Stomach (tissue), 9 donors: ENCODE data around the gene KCNV2. TPM values are rescaled to one million over a fixed set of nuclear protein-coding genes. Genes with fewer than 3 reads are reported as not detected.
"Not testable (repeated sequence)": the region's sequence is repeated elsewhere in the genome, so short reads cannot be mapped to it uniquely, and the experiment has no call there.

Experiments
- DNase-seq, 2 donors: peaks; one replicate each; pipeline versions ENCODE4 v3.0.0 to v3.0.0-alpha.2; 2013 to 2019
- H3K27ac ChIP-seq, 5 donors: fragments of 200-600 bp in 4 of 5; sonication (generic) in 4 of 5; one replicate each; pipeline ENCODE4 v1.5.1; 2013 to 2019; ENCODE audit warnings: mild to moderate bottlenecking in 1 of 5, moderate library complexity in 1 of 5
- H3K27me3 ChIP-seq, 3 donors: fragments of 200-600 bp; sonication (generic); one replicate each; pipeline ENCODE4 v1.5.1; 2017 to 2019; ENCODE audit warnings: mixed run types in 1 of 3
- H3K36me3 ChIP-seq, 4 donors: fragments of 200-600 bp; sonication (generic); 1 replicate in 3 of 4; 2 replicates in 1 of 4; pipeline ENCODE4 v1.5.1; 2016 to 2019
- H3K4me1 ChIP-seq, 4 donors: fragments of 200-600 bp; sonication (generic); one replicate each; pipeline ENCODE4 v1.5.1; 2016 to 2019
- H3K4me3 ChIP-seq, 4 donors: fragments of 200-600 bp; sonication (generic) in 3 of 4; one replicate each; pipeline ENCODE4 v1.5.1; 2016 to 2019; ENCODE audit warnings: mild to moderate bottlenecking in 1 of 4
- H3K9me3 ChIP-seq, 4 donors: fragments of 200-600 bp; sonication (generic); one replicate each; pipeline ENCODE4 v1.5.1; 2016 to 2019
- EP300 ChIP-seq: sonication (generic); formaldehyde crosslinking; IDR thresholded peaks from one replicate; pipeline ENCODE4 v1.6.1; 2017; ENCODE audit warnings: antibody characterized with exemption
- POLR2A ChIP-seq, 4 donors: fragments of 450-650 bp; IDR thresholded peaks; one replicate each; pipeline ENCODE4 v1.6.1; 2016; ENCODE audit warnings: antibody characterized with exemption in 4 of 4, control low read depth in 2 of 4, mild to moderate bottlenecking in 1 of 4, moderate library complexity in 1 of 4
- POLR2AphosphoS5 ChIP-seq, 3 donors: sonication (generic); formaldehyde crosslinking; IDR thresholded peaks; one replicate each; pipeline ENCODE4 v1.6.1; 2016; ENCODE audit warnings: antibody characterized with exemption in 3 of 3
- WGBS, 5 donors: extraction: QIAGEN DNeasy Blood & Tissue Kit in 3 of 5; methylation state at CpG; one replicate each; pipeline versions ENCODE4 v1.1.5 to v1.1.7; 2013 to 2018; 5-methylcytosine and 5-hydroxymethylcytosine counted together
- intact Hi-C: fragments of 100-400 bp; cut with DNase I; formaldehyde crosslinking; loops from one replicate; pipeline ENCODE4 v1.15.1; 2023; ENCODE audit warnings: low total_unique reads
- polyA plus RNA-seq, 3 donors: library from polyadenylated mRNA; stranded (reverse); fragments of 200-250 nt; gene quantifications; one replicate each; pipeline ENCODE4 v1.2.3, GENCODE V29; 2013
- total RNA-seq, 5 donors: library from RNA; depleted of rRNA; stranded (reverse); fragments of >200 nt; gene quantifications; one replicate each; pipeline versions ENCODE4 v1.1.0 to v1.2.3, GENCODE V29; 2014 to 2016
- TF ChIP-seq, protein P1 (sequence below), 7 experiments: fragments of 450-650 bp in 4 of 7; fragments of 200-600 bp in 3 of 7; sonication (generic) in 3 of 7; IDR thresholded peaks; one replicate each; pipeline ENCODE4 v1.5.1; 2016 to 2019; ENCODE audit warnings: antibody characterized with exemption in 7 of 7, control low read depth in 2 of 7, mild to moderate bottlenecking in 1 of 7
- donor health status: healthy with polysubstance abuse.
- donor health status: Bipolar disorder and iron deficiency.
- donor health status: healthy.

Gene KCNV2
- total and polyA plus RNA-seq, 8 donors = not detected

DNA sequence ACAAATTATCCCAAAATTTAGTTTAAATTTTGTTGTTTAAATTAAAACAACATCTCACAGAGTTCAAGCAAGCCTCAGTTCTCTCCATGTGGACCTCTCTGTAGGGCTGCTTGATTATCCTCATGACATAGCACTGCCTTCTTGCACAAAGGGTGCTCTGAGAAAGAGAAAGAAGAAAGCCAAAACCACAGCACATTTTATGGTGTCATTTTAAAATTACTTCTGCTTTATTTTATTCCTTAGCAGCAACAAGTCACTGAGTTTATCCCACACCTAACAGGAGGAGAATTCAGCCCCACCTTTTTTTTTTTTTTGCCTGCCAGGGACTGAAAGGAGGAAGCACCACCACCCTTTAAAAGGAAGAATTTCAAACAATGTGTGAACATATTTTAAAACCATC is 12.8 kb upstream of the KCNV2 start:
- no peaks in the 10 kb centered on the region for H3K9me3 ChIP-seq
- H3K4me1 ChIP-seq = no peaks in the 10 kb centered on the region
- intact Hi-C loops = no loop called here
- DNase-seq = no peak
- H3K4me3 ChIP-seq = no peak overlapping the region
- H3K27ac ChIP-seq = no peak overlapping the region
- no peak for TF ChIP-seq POLR2A (IDR thresholded peaks at IDR 0.05)
- TF ChIP-seq EP300 = no peak
- no peak for TF ChIP-seq POLR2AphosphoS5 (IDR thresholded peaks at IDR 0.05)
- TF ChIP-seq, protein P1, sequence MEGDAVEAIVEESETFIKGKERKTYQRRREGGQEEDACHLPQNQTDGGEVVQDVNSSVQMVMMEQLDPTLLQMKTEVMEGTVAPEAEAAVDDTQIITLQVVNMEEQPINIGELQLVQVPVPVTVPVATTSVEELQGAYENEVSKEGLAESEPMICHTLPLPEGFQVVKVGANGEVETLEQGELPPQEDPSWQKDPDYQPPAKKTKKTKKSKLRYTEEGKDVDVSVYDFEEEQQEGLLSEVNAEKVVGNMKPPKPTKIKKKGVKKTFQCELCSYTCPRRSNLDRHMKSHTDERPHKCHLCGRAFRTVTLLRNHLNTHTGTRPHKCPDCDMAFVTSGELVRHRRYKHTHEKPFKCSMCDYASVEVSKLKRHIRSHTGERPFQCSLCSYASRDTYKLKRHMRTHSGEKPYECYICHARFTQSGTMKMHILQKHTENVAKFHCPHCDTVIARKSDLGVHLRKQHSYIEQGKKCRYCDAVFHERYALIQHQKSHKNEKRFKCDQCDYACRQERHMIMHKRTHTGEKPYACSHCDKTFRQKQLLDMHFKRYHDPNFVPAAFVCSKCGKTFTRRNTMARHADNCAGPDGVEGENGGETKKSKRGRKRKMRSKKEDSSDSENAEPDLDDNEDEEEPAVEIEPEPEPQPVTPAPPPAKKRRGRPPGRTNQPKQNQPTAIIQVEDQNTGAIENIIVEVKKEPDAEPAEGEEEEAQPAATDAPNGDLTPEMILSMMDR (IDR thresholded peaks at IDR 0.05) = no peak
- H3K27me3 ChIP-seq = no peaks in the 10 kb centered on the region
- H3K36me3 ChIP-seq = no peaks in the 10 kb centered on the region

DNA sequence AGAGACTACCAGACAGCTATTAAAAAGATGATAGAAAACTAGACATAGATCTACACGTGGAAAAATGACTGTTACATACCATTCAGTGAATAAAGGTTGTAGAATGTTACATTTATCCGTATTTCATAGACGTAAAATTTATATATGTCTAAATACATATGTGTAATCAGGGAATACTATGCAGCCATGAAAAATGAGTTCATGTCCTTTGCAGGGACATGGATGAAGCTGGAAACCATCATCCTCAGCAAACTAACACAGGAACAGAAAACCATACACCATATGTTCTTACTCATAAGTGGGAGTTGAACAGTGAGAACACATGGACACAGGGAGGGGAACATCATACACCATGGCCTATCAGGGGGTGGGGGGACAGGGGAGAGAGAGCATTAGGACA is 10.1 kb upstream of the KCNV2 start:
- intact Hi-C loops, DNase-seq, H3K27ac ChIP-seq, H3K4me3 ChIP-seq, H3K27me3 ChIP-seq, H3K9me3 ChIP-seq, H3K4me1 ChIP-seq, H3K36me3 ChIP-seq: not testable (repeated sequence)
- 94 to 98% (median 97%) methylated on average over 3 of the region's 3 CpGs for WGBS, 5 donors

DNA sequence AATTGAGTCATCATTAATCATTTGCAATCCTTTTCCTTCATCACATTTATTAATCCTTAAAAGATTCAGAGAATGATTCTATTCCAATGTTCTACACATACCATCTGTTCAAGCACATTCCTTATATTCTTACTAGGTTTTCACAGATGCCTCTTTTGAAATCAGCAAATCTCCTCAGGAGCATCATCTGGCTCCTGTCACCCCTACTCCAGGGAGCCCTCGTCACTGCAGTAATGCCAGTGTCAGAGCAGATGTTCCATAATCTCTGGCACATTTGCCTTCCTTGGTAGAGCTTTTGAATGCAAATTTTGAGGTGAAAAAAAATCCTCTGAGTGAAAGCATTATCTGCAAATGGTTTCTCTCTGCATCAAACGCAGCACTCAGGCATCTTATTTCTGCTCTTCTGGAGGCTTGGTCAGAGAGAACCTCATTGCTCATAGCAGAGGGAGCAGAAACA is 7.6 kb upstream of the KCNV2 start:
- intact Hi-C loops = no loop called here
- 64 to 77% (median 71%) methylated on average over 2 of the region's 2 CpGs for WGBS, 5 donors
- Histone ChIP-seq H3K36me3 (no peaks in the 10 kb centered on the region), H3K9me3 (no peaks in the 10 kb centered on the region), H3K4me3 (no peak overlapping the region), H3K27me3 (no peaks in the 10 kb centered on the region), H3K27ac (no peak overlapping the region), H3K4me1 (no peaks in the 10 kb centered on the region)
- TF ChIP-seq POLR2AphosphoS5 (IDR thresholded peaks at IDR 0.05) (no peak), EP300 (no peak), POLR2A (IDR thresholded peaks at IDR 0.05) (no peak)
- TF ChIP-seq, protein P1 (IDR thresholded peaks at IDR 0.05) = no peak
- no peak for DNase-seq

DNA sequence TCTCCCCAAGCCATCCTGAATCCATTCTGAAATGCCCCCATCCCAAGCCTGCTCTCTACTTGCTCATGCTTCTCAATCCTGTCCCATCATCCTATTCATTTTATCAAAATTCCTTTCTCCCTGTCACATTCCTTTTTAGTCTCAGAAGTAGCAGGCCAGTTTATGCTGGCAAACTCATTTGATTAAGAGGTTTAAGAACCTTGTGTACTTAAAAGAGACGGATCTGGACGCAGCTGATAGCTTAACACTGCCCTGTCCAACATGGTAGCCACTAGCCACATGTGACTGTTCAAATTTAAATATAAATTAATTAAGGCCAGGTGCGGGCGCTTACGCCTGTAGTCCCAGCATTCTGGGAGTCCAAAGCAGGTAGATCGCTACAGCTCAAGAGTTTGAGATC is 5.6 kb upstream of the KCNV2 start:
- DNase-seq = no peak
- 88 to 94% (median 90%) methylated on average over 6 of the region's 6 CpGs for WGBS, 5 donors
- TF ChIP-seq, protein P1 (IDR thresholded peaks at IDR 0.05) = no peak
- TF ChIP-seq POLR2A (IDR thresholded peaks at IDR 0.05) (no peak), EP300 (no peak), POLR2AphosphoS5 (IDR thresholded peaks at IDR 0.05) (no peak)
- no peaks in the 10 kb centered on the region for H3K4me1 ChIP-seq
- no peaks in the 10 kb centered on the region for H3K27me3 ChIP-seq
- no peaks in the 10 kb centered on the region for H3K36me3 ChIP-seq
- H3K27ac ChIP-seq = no peak overlapping the region
- no peak overlapping the region for H3K4me3 ChIP-seq
- intact Hi-C loops = no loop called here
- no peaks in the 10 kb centered on the region for H3K9me3 ChIP-seq

DNA sequence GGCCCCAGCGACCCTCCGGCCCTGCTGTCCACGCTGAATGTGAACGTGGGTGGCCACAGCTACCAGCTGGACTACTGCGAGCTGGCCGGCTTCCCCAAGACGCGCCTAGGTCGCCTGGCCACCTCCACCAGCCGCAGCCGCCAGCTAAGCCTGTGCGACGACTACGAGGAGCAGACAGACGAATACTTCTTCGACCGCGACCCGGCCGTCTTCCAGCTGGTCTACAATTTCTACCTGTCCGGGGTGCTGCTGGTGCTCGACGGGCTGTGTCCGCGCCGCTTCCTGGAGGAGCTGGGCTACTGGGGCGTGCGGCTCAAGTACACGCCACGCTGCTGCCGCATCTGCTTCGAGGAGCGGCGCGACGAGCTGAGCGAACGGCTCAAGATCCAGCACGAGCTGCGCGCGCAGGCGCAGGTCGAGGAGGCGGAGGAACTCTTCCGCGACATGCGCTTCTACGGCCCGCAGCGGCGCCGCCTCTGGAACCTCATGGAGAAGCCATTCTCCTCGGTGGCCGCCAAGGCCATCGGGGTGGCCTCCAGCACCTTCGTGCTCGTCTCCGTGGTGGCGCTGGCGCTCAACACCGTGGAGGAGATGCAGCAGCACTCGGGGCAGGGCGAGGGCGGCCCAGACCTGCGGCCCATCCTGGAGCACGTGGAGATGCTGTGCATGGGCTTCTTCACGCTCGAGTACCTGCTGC is 839 bp downstream of the KCNV2 start:
- TF ChIP-seq, protein P1 (IDR thresholded peaks at IDR 0.05) = no peak
- TF ChIP-seq POLR2AphosphoS5 (IDR thresholded peaks at IDR 0.05) (no peak), POLR2A (IDR thresholded peaks at IDR 0.05) (no peak), EP300 (no peak)
- DNase-seq = no peak
- Histone ChIP-seq H3K27me3 (no peaks in the 10 kb centered on the region), H3K36me3 (no peaks in the 10 kb centered on the region), H3K27ac (no peak overlapping the region), H3K9me3 (no peaks in the 10 kb centered on the region), H3K4me3 (no peak overlapping the region), H3K4me1 (no peaks in the 10 kb centered on the region)
- intact Hi-C loops = no loop called here
- 97 to 98% (median 97%) methylated on average over 65 to 69 of the region's 69 CpGs for WGBS, 5 donors
